HEK293 (cell line): ENCODE results near the gene CCDC12.

Experiments
- CTCF ChIA-PET: fragments of 350-600 bp; formaldehyde crosslinking; extraction: SDS; loops from one replicate; lab custom pipeline; 2021; ENCODE audit warnings: antibody characterized with exemption; lab: Yijun Ruan, JAX
- POLR2A ChIA-PET: fragments of 300-600 bp; formaldehyde crosslinking; extraction: SDS; loops from one replicate; lab custom pipeline; 2020; ENCODE audit warnings: antibody characterized with exemption, inconsistent platforms; lab: Yijun Ruan, JAX
- H3K27ac ChIP-seq: fragments of 200-500 bp; sonication (Bioruptor generic); 2 replicates; pipeline ENCODE4 v1.5.1; 2014; ENCODE audit warnings: low read depth, low read length, control low read depth, inconsistent platforms; ENCODE audit errors: extremely low read depth
- H3K36me3 ChIP-seq, 2 experiments: fragments of 200-500 bp in 1 of 2; sonication (Bioruptor generic) in 1 of 2; 1 replicate in 1 of 2; 2 replicates in 1 of 2; pipeline ENCODE4 v1.5.1; 2014 to 2017; ENCODE audit warnings: inconsistent platforms in 2 of 2, low read length in 2 of 2; ENCODE audit not compliant: control insufficient read depth in 2 of 2, insufficient read depth in 1 of 2
- H3K4me1 ChIP-seq: fragments of 200-500 bp; sonication (Bioruptor generic); 2 replicates; pipeline ENCODE4 v1.5.1; 2014; ENCODE audit warnings: mild to moderate bottlenecking, low read length, inconsistent platforms; ENCODE audit not compliant: control insufficient read depth, insufficient read depth
- H3K4me3 ChIP-seq: 2 replicates; pipeline ENCODE4 v1.5.1; 2011; ENCODE audit warnings: low read depth, mild to moderate bottlenecking, control low read depth, low read length, moderate library complexity
- H3K9me3 ChIP-seq: fragments of 200-500 bp; sonication (Bioruptor generic); 2 replicates; pipeline ENCODE4 v1.5.1; 2014; ENCODE audit warnings: low read depth, low read length, inconsistent platforms; ENCODE audit not compliant: control insufficient read depth, insufficient read depth
- BCL6B ChIP-seq: fragments of 450-650 bp; formaldehyde crosslinking; IDR thresholded peaks from 2 replicates; pipeline ENCODE4 v1.5.1; 2017; ENCODE audit warnings: missing biosample characterization, missing genetic modification characterization
- GLI4 ChIP-seq: fragments of 450-650 bp; formaldehyde crosslinking; IDR thresholded peaks from 2 replicates; pipeline ENCODE4 v1.5.1; 2016; ENCODE audit warnings: missing biosample characterization, missing genetic modification characterization
- ZNF157 ChIP-seq: fragments of 450-650 bp; formaldehyde crosslinking; IDR thresholded peaks from 2 replicates; pipeline ENCODE4 v1.5.1; 2016; ENCODE audit warnings: missing biosample characterization, missing genetic modification characterization
- ZNF426 ChIP-seq: fragments of 450-650 bp; formaldehyde crosslinking; IDR thresholded peaks from 2 replicates; pipeline ENCODE4 v1.5.1; 2017; ENCODE audit warnings: missing biosample characterization, missing genetic modification characterization, mild to moderate bottlenecking, inconsistent platforms, moderate library complexity
- ZNF488 ChIP-seq: fragments of 450-650 bp; formaldehyde crosslinking; IDR thresholded peaks from 2 replicates; pipeline ENCODE4 v1.5.1; 2016; ENCODE audit warnings: missing biosample characterization, missing genetic modification characterization
- ZNF514 ChIP-seq: fragments of 450-650 bp; formaldehyde crosslinking; IDR thresholded peaks from 2 replicates; pipeline ENCODE4 v1.5.1; 2016; ENCODE audit warnings: missing biosample characterization, missing genetic modification characterization
- ZNF518A ChIP-seq: fragments of 450-650 bp; formaldehyde crosslinking; conservative IDR thresholded peaks from 2 replicates; pipeline ENCODE4 v1.5.1; 2016; ENCODE audit warnings: low read depth, missing biosample characterization, missing genetic modification characterization
- ZXDB ChIP-seq: fragments of 450-650 bp; formaldehyde crosslinking; IDR thresholded peaks from 2 replicates; pipeline ENCODE4 v1.5.1; 2016; ENCODE audit warnings: missing biosample characterization, missing genetic modification characterization
- TF ChIP-seq, protein P1 (sequence below): fragments of 450-650 bp; formaldehyde crosslinking; IDR thresholded peaks from 2 replicates; pipeline ENCODE4 v1.5.1; 2017; ENCODE audit warnings: missing biosample characterization, missing genetic modification characterization
- TF ChIP-seq, protein P2 (sequence below): fragments of 450-650 bp; formaldehyde crosslinking; IDR thresholded peaks from 2 replicates; pipeline ENCODE4 v1.5.1; 2016; ENCODE audit warnings: missing biosample characterization, missing genetic modification characterization
- TF ChIP-seq, protein P3 (sequence below): fragments of 450-650 bp; formaldehyde crosslinking; IDR thresholded peaks from 2 replicates; pipeline ENCODE4 v1.5.1; 2016; ENCODE audit warnings: missing biosample characterization, missing genetic modification characterization

Gene CCDC12

GRCh38 chr3:46944191-46944590, 32.4 kb downstream of the CCDC12 start:
- H3K27ac ChIP-seq: no peak overlapping the region
- no peak overlapping the region for H3K4me3 ChIP-seq
- ChIA-PET POLR2A (interaction anchor here (0.7 to 1.0 kb wide), 2 partner anchors 9 to 347 kb away, joined by 4 read pairs; no protein-coding TSS in a partner anchor), CTCF (interaction anchor here (0.5 kb wide), 1 partner anchor 278 kb away, joined by 3 read pairs; no protein-coding TSS in a partner anchor)
- TF ChIP-seq, protein P1, sequence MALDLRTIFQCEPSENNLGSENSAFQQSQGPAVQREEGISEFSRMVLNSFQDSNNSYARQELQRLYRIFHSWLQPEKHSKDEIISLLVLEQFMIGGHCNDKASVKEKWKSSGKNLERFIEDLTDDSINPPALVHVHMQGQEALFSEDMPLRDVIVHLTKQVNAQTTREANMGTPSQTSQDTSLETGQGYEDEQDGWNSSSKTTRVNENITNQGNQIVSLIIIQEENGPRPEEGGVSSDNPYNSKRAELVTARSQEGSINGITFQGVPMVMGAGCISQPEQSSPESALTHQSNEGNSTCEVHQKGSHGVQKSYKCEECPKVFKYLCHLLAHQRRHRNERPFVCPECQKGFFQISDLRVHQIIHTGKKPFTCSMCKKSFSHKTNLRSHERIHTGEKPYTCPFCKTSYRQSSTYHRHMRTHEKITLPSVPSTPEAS (tag by site-specific recombination): no peak
- TF ChIP-seq ZNF514 (no peak), BCL6B (tag by site-specific recombination) (no peak), ZNF488 (tag by site-specific recombination) (no peak), GLI4 (tag by site-specific recombination) (no peak), ZNF518A (no peak), ZXDB (tag by site-specific recombination) (no peak), ZNF157 (no peak), ZNF426 (no peak)
- TF ChIP-seq, protein P2, sequence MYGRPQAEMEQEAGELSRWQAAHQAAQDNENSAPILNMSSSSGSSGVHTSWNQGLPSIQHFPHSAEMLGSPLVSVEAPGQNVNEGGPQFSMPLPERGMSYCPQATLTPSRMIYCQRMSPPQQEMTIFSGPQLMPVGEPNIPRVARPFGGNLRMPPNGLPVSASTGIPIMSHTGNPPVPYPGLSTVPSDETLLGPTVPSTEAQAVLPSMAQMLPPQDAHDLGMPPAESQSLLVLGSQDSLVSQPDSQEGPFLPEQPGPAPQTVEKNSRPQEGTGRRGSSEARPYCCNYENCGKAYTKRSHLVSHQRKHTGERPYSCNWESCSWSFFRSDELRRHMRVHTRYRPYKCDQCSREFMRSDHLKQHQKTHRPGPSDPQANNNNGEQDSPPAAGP (tag by site-specific recombination): no peak
- TF ChIP-seq, protein P3, sequence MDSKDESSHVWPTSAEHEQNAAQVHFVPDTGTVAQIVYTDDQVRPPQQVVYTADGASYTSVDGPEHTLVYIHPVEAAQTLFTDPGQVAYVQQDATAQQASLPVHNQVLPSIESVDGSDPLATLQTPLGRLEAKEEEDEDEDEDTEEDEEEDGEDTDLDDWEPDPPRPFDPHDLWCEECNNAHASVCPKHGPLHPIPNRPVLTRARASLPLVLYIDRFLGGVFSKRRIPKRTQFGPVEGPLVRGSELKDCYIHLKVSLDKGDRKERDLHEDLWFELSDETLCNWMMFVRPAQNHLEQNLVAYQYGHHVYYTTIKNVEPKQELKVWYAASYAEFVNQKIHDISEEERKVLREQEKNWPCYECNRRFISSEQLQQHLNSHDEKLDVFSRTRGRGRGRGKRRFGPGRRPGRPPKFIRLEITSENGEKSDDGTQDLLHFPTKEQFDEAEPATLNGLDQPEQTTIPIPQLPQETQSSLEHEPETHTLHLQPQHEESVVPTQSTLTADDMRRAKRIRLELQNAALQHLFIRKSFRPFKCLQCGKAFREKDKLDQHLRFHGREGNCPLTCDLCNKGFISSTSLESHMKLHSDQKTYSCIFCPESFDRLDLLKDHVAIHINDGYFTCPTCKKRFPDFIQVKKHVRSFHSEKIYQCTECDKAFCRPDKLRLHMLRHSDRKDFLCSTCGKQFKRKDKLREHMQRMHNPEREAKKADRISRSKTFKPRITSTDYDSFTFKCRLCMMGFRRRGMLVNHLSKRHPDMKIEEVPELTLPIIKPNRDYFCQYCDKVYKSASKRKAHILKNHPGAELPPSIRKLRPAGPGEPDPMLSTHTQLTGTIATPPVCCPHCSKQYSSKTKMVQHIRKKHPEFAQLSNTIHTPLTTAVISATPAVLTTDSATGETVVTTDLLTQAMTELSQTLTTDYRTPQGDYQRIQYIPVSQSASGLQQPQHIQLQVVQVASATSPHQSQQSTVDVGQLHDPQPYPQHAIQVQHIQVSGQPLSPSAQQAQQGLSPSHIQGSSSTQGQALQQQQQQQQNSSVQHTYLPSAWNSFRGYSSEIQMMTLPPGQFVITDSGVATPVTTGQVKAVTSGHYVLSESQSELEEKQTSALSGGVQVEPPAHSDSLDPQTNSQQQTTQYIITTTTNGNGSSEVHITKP: no peak
- H3K4me1 ChIP-seq: peaks cover 6% of the 10 kb centered on the region
- H3K36me3 ChIP-seq: peaks cover 0 to 47% of the 10 kb centered on the region in 2 experiments; a peak in 1 of 3 replicates
- H3K9me3 ChIP-seq: no peaks in the 10 kb centered on the region
